DMS 273 treated with DMSO at 0.1 percent for 48 hours (cell line): Measurements from ENCODE around the gene FBXO34.

Source experiments
- DNase-seq: peaks from one replicate; lab custom pipeline; 2025; lab: John Stamatoyannopoulos, UW

FBXO34 gene

GRCh38 chr14:55383541-55384140, 112.4 kb downstream of the FBXO34 start:
- DNase-seq = no peak

DNA sequence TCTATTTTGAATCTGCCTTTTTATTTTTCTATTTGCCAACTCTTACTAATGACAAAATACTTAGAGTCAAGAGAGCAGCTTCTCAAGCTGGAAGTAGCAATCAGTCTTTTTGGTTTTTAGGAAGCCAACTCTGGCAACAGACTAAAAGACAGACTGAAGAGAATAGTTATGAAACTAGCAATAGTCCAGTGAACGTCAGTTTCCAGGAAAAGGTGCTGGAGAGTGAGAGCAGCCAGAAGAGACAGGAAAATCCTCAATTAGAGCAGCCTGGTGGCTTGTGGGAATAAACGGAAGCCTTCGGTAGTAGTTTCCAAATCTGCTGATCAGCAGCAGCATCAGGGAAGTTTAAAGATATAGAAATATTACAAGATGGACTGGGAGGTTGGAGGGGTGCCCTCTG, 113.3 kb downstream of the FBXO34 start:
- DNase-seq = no peak

- DNase-seq = no peak
Observed at GRCh38 chr14:55386037-55386808, 115.0 kb downstream of the FBXO34 start.

DNA sequence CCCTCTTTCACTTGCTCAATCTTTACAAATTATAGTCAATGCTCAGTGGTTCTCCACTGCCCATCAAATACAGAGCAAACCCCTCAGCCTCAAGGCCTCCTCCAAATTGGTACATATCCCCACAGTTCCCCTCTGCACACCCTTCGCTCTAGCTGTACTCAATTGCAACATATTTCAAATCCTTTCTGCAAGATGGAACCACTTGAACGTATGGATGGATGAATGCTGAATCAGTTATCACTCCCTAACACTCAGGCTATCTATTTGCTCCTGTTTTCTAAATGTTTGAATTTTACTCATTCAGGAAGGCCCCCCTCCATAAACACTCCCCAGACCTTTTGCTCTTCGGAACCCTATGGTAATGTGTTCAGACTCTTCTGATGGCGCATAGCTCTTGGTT, 115.9 kb downstream of the FBXO34 start:
- no peak for DNase-seq

DNA sequence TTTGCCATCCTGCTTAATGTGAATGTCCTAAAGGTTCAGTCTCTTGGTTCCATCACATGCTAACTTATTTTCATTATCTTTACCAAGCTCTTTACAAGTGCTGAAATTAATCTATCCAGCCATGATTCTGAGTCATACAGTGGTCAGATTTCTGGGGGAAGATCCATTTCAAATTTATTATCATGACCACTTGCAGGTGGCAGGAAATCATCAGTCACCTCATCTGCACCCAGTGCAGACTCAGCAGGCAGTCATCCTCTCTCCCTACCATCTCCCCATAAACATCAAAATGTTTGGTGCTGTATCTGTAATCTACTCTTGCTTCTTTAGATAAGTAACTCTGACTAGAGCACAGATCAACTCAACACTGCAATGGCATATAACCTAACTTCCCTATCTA, 116.9 kb downstream of the FBXO34 start:
- no peak for DNase-seq

- no peak for DNase-seq
Observed at GRCh38 chr14:55389330-55389729, 118.1 kb downstream of the FBXO34 start.

DNA sequence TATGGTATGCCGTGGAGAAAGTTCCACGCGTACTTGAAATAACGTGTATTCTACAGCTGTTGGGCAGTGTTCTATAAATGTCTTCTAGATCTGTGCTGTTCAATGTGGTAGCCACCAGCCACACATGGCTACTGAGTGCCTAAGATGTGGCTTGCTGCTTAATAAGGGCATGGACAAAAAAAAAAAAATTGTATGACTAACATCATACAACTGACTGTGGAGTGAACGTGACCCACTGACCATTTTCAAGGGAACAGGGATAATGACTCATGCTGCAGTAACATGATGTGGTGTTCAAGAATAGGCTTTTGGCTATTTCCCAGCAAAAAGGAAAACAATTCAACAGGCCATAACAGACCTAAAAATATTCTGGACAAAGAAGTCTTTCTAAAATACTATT, 127.5 kb downstream of the FBXO34 start:
- DNase-seq = no peak

- no peak for DNase-seq
Observed at GRCh38 chr14:55399183-55399582, 128.0 kb downstream of the FBXO34 start.

DNA sequence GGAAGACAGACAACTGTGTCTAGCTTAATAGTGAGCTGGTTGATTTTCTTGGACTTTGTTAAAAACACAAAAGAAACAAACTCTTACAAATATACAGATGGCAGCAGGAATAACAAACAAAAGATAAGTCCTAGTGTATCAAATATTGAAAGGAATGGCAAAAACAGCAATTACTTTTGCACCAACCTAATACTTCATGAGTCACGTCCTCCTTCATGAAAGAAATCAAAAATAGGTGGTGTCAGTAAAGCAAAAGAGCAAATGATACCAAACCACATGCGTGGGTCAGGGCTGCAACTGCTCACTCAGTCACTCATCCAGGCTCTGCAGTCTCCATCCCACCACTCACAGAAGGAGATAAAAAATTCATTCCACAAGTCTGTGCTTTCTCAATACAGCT, 128.6 kb downstream of the FBXO34 start:
- no peak for DNase-seq

GRCh38 chr14:55401751-55402150, 130.5 kb downstream of the FBXO34 start:
- DNase-seq = no peak
